GM10847 (cell line): ENCODE measurements around the gene FNBP1.

Source experiments
- POLR2A ChIP-seq: IDR thresholded peaks from 2 replicates; pipeline ENCODE4 v1.6.1; 2011; ENCODE audit not compliant: insufficient read length; ENCODE audit errors: extremely low read depth

Gene FNBP1

GRCh38 chr9:129875687-129876395, 167.1 kb downstream of the FNBP1 start:
- no peak for TF ChIP-seq POLR2A

DNA sequence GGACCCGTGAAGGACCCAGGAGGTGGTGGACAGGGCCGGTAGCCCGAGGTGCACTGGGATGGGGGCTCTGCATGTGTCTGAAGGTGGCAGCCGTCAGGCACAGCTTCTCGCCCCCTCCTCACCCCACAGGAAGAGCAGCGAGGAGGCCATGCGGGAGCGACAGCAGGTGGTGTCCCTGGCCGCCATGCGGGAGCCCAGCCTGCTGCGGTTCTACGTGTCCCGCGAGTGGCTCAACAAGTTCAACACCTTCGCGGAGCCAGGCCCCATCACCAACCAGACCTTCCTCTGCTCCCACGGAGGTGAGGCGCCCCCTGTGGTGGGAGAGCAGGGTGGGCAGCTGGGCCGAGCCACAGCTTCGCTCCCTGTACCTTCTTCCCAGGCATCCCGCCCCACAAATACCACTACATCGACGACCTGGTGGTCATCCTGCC, 167.8 kb downstream of the FNBP1 start:
- TF ChIP-seq POLR2A: no peak

- TF ChIP-seq POLR2A: no peak
Observed at GRCh38 chr9:129874261-129875101, 168.5 kb downstream of the FNBP1 start.

GRCh38 chr9:129873563-129874190, 169.3 kb downstream of the FNBP1 start:
- TF ChIP-seq POLR2A: no peak

- TF ChIP-seq POLR2A: no peak
Observed at GRCh38 chr9:129871046-129871445, 171.9 kb downstream of the FNBP1 start.

DNA sequence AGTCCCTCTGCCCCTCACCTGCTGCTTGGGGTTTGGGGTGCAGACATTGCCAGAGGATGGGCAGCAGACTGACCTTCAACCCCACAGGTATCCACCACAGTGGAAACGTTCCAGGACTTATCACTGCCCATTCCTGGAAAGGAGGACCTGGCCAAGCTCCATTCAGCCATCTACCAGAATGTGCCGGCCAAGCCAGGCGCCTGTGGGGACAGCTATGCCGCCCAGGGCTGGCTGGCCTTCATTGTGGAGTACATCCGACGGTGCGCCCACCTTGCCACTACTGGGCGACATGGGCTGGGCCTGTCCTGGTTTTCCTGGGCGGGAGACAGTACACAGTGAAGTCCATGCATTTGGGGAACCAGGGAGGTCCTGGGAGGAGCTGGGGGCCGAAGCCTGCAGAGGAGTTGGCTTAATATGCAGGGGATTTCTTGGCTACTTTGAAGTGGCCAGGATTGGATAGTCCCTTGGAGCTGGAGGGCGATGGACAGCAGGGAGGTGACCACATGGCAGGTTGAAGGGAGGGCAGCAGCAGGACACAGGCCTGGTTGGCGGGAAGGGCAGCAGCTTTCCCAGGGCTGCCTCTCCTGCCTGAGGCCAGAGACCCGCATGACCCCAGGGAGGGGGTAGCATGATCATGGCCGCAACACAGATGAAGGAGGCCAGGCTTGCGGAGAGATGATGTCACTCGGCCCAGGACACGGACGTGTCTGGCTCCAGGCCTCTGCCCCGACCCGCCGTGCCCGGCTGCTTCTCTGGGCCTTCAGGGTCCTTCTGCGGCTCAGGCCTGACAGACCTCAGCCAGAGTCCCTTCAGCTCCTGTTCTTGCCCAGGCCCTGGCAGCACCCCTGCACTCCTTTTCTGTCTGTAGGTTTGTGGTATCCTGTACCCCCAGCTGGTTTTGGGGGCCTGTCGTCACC, 173.1 kb downstream of the FNBP1 start:
- TF ChIP-seq POLR2A: no peak

GRCh38 chr9:129868872-129869486, 174.0 kb downstream of the FNBP1 start:
- TF ChIP-seq POLR2A: no peak

DNA sequence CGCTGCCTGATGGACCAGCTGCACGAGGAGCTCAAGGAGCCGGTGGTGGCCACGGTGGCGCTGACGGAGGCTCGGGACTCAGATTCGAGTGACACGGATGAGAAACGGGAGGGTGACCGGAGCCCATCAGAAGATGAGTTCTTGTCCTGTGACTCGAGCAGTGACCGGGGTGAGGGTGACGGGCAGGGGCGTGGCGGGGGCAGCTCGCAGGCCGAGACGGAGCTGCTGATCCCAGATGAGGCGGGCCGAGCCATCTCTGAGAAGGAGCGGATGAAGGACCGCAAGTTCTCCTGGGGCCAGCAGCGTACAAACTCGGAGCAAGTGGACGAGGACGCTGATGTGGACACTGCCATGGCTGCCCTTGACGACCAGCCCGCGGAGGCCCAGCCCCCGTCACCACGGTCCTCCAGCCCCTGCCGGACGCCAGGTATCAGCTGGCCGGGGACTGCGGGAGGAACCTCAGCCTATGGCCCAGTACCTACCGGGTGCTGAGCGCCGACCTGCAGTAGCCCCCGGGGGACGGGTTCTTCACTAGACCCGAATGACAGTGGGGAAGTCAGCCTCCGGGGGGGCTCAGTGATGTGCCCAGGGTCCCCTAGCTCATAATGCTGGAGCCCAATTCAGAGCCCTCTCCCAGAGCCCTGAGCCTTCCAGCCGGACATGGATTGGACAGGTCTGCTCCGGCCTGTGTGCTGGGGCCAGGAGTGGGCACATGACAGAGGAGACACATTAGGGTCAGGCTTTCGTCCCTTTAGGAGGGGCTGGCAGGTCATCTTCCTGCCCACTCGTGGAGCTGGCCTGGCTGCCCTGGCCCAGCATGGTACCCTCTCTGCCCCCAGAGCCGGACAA, 174.7 kb downstream of the FNBP1 start:
- no peak for TF ChIP-seq POLR2A

- TF ChIP-seq POLR2A: no peak
Observed at GRCh38 chr9:129867136-129868022, 175.6 kb downstream of the FNBP1 start.

- TF ChIP-seq POLR2A: no peak
Observed at GRCh38 chr9:129866394-129867135, 176.4 kb downstream of the FNBP1 start.

DNA sequence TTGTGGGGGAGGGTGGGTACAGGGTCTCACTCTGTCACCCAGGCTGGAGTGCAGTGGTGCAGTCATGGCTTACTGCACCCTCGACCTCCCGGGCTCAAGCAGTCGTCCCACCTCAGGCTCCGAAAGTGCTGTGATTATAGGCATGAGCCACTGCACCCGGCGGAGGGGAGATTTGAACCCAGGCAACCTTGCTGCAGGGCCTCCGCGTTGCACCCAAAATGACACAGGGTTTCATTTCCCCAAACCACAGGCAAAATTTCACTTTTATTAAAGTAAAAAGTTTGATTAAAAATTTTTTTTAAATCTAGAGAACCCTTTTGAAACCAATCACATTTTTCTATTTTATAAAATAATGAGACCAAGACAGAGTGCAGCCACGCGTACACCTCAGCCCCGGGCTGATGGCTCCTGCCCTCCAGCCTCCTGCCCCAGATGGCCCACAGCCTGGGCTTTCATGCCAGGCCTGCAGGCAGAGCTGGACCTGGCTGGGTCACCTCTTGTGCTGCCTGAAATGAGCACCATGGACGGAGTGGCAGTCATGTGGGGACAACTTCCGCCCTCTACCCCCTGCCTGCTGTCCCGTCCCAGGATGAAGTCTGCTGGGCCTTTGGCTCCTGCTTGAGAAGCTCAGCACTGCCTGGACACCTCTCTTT, 177.2 kb downstream of the FNBP1 start:
- TF ChIP-seq POLR2A: no peak
